HG03175 (cell line): ENCODE results near the gene NCOR1.
A peak's percentile ranks its signal among the peaks of the same experiment; 100 is the strongest.
"Not testable (repeated sequence)": the region's sequence is repeated elsewhere in the genome, so short reads cannot be mapped to it uniquely, and the experiment has no call there.

Experiments
- ATAC-seq: cut with Tn5 transposase; IDR thresholded peaks from one replicate; pipeline ENCODE4 v1.9.1; 2021; ENCODE audit warnings: mild to moderate bottlenecking, moderate library complexity; ENCODE audit not compliant: unreplicated experiment

The NCOR1 gene

GRCh38 chr17:16215965-16216316 lies 607 bp upstream of the NCOR1 start:
- no peak for ATAC-seq

GRCh38 chr17:16215002-16215272 lies 397 bp downstream of the NCOR1 start:
- peak; percentile 39 for ATAC-seq

GRCh38 chr17:16214190-16215001 lies 938 bp downstream of the NCOR1 start:
- ATAC-seq, result no peak

GRCh38 chr17:16212793-16213192 lies 2.5 kb downstream of the NCOR1 start:
- no peak for ATAC-seq

- no peak for ATAC-seq
These were observed 3.7 kb downstream of the NCOR1 start for GRCh38 chr17:16211590-16211989.

GRCh38 chr17:16204763-16205162 lies 10.6 kb downstream of the NCOR1 start:
- ATAC-seq, result not testable (repeated sequence)

GRCh38 chr17:16202554-16203500 lies 12.5 kb downstream of the NCOR1 start:
- not testable (repeated sequence) for ATAC-seq

- ATAC-seq, result not testable (repeated sequence)
These were observed 13.6 kb downstream of the NCOR1 start for GRCh38 chr17:16201693-16202131.

- no peak for ATAC-seq
These were observed 16.2 kb downstream of the NCOR1 start for GRCh38 chr17:16199093-16199492.

- no peak for ATAC-seq
These were observed 18.1 kb downstream of the NCOR1 start for GRCh38 chr17:16197276-16197675.

GRCh38 chr17:16194307-16194835 lies 21.0 kb downstream of the NCOR1 start:
- not testable (repeated sequence) for ATAC-seq

- no peak for ATAC-seq
These were observed 23.7 kb downstream of the NCOR1 start for GRCh38 chr17:16191604-16192003.

GRCh38 chr17:16190703-16191360 lies 24.5 kb downstream of the NCOR1 start:
- no peak for ATAC-seq

GRCh38 chr17:16189791-16190348 lies 25.5 kb downstream of the NCOR1 start:
- no peak for ATAC-seq

GRCh38 chr17:16187642-16188041 lies 27.7 kb downstream of the NCOR1 start:
- ATAC-seq, result no peak

GRCh38 chr17:16181581-16181980 lies 33.8 kb downstream of the NCOR1 start:
- no peak for ATAC-seq

- ATAC-seq, result no peak
These were observed 36.5 kb downstream of the NCOR1 start for GRCh38 chr17:16178836-16179235.

- no peak for ATAC-seq
These were observed 43.7 kb downstream of the NCOR1 start for GRCh38 chr17:16171613-16172012.

GRCh38 chr17:16166766-16167165 lies 48.6 kb downstream of the NCOR1 start:
- ATAC-seq, result not testable (repeated sequence)

- ATAC-seq, result no peak
These were observed 56.6 kb downstream of the NCOR1 start for GRCh38 chr17:16158714-16159113.

GRCh38 chr17:16155536-16155935 lies 59.8 kb downstream of the NCOR1 start:
- ATAC-seq, result no peak
